NCI-H82 (cell line): Measurements from ENCODE around the gene HAL.
"Not testable (repeated sequence)": the region's sequence is repeated elsewhere in the genome, so short reads cannot be mapped to it uniquely, and the experiment has no call there.

Experiments used
- DNase-seq: peaks from one replicate; lab custom pipeline; 2025; lab: John Stamatoyannopoulos, UW

HAL gene

DNA sequence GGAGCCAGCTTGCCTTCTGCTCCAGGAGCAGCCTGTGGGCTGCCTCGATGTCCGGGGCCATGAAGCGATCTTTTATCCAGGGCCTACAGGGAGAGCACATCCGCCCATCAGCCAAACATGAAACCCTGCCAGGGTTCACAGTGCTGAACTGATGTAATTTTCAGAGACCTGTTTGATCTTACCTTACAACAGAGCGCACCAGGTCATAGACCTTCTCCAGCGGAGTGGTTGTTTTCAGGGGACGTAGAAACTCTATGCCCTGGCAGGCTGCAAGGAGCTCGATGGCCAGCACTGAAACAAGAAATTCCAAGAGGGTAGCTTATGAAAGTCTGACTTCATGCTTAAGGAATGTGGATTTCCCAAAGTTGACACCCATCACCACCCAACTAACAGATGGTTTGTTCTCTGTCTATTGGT is 19.7 kb downstream of the HAL start:
- no peak for DNase-seq

DNA sequence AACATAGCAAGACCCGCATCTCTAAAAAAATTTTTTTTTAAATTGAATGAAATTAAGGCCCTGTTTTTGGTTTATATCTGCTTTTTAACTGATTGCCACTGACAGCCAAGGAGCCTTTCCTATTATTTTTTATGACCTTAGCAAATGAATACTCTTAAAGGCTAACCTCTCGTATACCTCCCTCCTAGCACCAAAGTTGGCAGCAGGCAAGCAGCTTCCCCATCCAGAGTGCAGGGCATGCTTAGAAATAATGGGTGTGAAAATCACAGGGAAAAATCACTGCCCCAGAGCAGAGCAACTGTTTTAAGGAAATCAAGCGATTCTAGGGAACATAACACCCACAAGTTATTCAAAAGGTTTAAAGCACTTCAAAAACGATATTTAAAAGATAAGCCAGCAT is 20.7 kb downstream of the HAL start:
- no peak for DNase-seq

GRCh38 chr12:95974358-95974757 is 21.8 kb downstream of the HAL start:
- no peak for DNase-seq

GRCh38 chr12:95972832-95973456 is 23.2 kb downstream of the HAL start:
- peak; percentile 50 for DNase-seq

DNA sequence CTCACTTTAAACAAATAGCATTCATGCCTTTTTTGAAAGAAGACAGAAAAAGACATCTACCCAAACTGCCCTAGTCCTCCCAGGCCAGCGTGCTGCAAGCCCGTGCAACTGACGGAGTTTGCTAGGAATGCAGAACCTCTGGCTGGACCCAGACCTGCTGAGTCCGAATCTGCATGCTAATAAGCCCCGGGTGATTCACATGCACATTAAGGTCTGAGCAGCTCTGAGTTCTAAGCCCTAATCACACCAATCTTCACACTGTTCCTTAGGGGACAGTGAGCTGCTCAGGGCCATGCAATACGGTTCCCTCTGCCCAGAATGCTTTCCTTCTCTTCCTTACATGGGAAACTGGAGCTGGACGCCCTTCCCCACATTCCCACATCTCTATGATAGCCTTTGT is 25.2 kb downstream of the HAL start:
- DNase-seq, result no peak

DNA sequence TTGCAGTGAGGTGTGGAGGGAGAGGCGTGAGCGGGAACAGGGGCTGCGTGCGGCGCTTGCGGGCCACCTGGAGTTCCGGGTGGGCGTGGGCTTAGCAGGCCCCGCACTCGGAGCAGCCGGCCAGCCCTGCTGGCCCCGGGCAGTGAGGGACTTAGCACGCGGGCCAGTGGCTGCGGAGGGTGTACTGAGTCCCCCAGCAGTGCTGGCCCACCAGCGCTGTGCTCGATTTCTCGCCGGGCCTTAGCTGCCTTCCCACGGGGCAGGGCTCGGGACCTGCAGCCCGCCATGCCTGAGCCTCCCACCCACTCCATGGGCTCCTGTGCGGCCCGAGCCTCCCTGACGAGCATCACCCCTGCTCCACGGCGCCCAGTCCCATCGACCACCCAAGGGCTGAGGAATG is 27.0 kb downstream of the HAL start:
- DNase-seq, result not testable (repeated sequence)

DNA sequence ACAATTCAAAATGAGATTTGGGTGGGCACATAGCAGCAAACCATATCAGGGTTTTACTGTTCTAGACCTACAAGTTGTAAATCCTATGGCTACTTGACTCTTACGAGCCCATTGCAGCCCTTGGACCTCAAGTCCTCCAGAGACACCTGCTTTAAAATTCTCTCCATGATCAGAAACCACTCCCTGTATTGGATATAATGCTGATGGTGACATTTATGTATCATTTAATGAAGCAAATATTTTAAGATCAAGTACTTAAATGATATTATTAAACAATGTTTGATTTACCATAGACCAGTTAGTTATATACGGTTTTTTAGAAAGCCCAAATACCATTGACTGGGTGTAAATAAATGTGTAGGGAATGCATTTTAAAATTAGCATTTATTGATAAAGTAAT is 28.8 kb downstream of the HAL start:
- DNase-seq, result no peak

GRCh38 chr12:95966287-95966870 is 29.8 kb downstream of the HAL start:
- peak; percentile 17 for DNase-seq

DNA sequence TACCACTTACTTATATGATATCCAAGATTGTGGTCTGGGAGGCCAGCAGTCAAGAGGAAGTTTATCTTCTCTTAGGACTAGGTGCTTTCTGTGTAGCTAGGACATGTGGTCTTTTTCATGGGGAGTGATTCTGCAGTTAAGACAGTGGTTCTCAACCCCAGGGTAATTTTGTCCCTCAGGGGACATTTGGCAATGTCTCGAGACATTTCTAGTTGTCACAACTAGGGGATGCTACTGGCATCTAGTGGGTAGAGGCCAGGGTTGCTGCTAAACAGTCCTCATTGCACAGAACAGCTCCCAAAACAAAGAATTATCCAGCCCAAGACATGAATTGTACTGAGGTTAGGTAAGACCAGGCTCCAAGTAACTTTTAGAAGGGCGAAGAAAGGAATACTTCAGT is 33.0 kb downstream of the HAL start:
- DNase-seq, result peak; percentile 42

- no peak for DNase-seq
Measured at GRCh38 chr12:95962222-95962621, 33.9 kb downstream of the HAL start.

DNA sequence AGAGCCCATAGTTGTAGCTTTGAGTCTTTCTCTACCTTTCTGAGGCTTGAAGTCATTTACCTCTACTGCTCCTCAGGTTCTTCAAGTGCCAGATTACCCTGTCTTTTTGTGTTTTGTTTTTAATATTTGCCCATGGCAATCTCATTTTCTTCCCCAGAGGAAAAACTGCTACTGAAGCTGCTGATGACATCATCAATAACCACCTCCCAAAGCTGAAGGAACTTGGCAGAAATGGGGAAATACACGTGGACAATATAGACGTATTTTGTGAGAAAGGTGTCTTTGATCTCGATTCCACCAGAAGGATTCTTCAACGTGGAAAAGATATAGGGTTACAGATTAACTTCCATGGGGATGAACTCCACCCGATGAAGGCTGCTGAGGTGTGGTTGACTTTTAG is 35.9 kb downstream of the HAL start:
- DNase-seq, result no peak

GRCh38 chr12:95959107-95959506 is 37.0 kb downstream of the HAL start:
- DNase-seq, result peak; percentile 39

- DNase-seq, result no peak
Measured at GRCh38 chr12:95956557-95957145, 39.5 kb downstream of the HAL start.

DNA sequence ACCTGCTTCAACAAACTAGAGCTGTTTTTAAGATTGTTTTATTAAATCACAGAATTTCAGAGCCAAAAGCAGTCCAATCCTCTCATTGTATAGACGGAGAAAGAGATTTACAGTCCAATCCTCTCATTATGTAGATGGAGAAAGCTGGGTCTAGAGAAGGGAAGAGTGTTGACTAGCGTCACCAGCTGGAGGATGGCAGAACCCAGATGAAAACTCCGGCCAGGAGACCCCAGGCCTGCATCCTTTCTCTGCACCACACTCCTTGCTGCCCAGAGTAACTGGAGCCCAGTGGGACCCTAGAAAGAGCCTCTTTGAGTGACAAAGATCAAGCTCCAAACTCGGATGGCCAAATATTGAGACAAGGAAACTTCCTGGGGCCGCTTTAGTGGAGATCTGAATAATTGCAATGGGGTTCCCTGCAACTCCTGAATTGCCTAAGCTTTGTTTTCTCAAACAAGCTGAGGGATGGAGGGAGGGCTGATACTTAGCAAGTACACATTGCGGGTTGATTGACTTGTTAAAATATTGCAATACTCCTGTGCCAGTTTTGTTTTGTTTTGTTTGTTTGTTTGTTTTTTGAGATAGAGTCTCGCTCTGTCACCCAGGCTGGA is 40.5 kb downstream of the HAL start:
- DNase-seq, result no peak

DNA sequence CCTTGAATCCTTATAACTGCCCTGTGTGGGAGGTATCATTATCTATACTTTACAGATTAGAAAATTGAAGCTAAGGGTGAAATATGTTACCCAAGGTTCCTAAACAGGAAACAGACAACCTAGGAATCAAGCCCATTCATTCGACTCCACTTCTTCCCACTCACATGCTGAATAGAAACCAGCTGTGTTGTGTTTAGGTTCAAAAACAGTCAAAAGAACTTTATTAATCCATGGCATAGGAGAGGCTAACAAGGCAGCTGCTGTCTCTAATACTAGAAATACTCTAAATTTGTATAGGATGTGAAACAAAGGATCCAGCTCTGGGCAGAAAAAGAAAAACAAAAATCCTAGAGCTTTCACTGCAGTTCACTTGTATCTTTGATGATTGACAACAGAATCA is 43.1 kb downstream of the HAL start:
- no peak for DNase-seq

DNA sequence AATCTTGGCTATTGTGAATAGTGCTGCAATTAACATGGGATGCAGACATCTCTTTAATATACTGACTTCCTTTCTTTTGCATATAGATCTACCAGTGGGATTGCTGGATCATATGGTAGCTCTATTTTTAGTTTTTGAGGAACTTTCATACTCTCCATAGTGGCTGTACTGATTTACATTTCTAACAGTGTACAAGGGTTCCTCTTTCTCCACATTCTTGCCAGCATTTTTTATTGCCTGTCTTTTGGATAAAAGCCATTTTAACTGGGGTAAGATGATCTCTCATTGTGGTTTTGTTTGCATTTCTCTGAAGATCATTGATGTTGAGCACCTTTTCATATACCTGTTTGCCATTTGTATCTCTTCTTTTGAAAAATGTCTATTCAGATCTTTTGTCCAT is 44.6 kb downstream of the HAL start:
- DNase-seq, result no peak

- DNase-seq, result peak; percentile 53
Measured at GRCh38 chr12:95949477-95950206, 46.5 kb downstream of the HAL start.

DNA sequence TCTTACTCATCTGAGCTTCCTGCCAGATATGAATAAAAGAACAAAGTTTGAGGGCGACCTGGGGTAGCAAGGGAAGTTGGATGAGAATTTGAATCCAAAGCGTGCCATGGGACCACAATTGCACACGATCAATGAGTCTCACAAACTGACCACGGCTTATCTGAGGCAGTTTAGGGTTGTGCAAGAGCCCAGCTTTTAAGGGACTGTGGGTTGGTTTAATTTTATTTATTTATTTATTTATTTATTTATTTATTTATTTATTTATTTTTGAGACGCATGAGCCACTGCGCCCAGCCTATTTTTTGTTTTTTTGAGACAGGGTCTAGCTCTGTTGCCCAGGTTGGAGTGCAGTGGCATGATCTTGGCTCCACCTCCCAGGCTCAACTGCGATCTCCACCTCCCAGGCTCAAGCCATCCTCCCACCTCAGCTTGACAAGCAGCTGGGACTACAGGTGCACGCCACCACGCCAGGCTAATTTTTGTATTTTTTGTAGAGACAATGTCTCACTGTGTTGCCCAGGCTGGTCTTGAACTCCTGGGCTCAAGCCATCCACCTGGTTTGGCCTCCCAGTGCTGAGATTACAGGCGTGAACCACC is 51.9 kb downstream of the HAL start:
- no peak for DNase-seq

DNA sequence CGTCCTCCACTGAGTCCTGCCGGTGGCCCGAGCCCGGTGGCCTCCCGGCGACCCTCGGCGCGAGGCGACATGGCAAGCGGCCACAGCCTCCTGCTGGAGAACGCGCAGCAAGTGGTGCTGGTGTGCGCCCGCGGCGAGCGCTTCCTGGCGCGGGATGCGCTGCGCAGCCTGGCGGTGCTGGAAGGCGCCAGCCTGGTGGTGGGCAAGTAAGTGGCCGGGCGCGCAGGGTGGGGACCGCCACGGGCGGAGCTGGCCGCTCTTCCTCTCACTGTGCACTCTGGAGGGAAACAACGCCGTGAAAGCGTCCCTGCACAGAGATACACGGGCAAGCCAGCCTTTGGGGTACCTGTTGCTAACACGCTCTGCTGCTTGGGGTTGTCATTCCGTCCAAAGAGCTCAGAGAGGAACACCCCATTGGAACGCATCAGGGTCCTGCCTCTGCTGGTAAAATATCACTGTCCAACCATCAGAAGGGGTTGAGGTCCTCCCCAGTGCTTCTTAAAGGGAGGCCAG is 52.8 kb downstream of the HAL start, which contains the start of gene AMDHD1:
AMDHD1 (plus strand) TSS at position 2 of the 513 bp plus-strand sequence; CDS start at position 70, 68 bp downstream.
- DNase-seq, result peak; percentile 68

DNA sequence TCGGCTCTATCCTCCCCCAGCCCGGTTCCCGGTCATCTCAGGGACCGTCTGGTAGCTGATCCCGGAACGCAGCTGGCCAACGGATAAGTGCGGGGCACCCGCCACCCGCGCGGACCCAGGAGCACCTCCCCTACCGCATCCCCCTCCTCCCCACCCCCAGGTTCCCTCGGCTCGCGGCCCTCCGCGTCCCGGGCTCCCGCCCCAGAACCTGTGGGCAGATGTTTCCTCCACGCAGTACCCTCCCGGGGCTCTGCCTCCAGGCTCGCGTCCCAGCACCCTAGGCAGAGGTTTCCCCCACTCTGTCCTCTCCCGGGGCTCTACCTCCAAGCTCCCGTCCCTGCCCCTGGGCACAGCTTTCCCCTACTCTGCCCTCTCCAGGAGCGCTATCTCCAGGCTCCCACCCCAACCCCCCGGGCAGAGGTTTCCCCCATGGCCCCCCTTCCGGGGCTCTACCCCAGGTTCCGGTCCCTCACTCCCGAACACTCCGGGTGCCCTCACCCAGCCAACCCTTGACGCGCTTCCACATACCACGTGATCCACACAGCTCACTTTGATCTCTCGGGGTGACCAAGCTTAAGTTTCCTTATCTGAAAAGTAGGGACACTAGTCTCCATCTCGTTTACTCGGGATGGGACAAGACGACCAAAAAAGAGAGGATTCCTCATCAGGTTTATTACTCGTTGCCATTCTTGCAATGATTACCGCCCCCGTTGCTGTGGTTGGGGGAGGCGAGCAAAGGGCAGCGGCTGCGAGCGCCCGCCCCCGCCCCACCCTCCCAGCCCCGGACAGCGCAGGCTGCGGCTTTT is 53.4 kb downstream of the HAL start, which contains the start of gene CCDC38:
CCDC38 (minus strand) TSS at position 91 of the 806 bp plus-strand sequence. CDS start 6,105 bp downstream, outside the sequence.
- DNase-seq, result peak; percentile 95

- no peak for DNase-seq
Measured at GRCh38 chr12:95942101-95942523, 54.0 kb downstream of the HAL start.
